Caco-2 (cell line): Measurements from ENCODE around the gene CS. TPM values are rescaled to one million over a fixed set of nuclear protein-coding genes. Genes with fewer than 3 reads are reported as not detected.
"Not testable (repeated sequence)": the region's sequence is repeated elsewhere in the genome, so short reads cannot be mapped to it uniquely, and the experiment has no call there.

Experiments used
- BruUV-seq: library from RNA; stranded (reverse); fragments of 400-500 nt; replicated peaks from 2 replicates; lab custom pipeline; 2021; lab: Mats Ljungman, UMichigan
- CTCF ChIA-PET: fragments of 300-600 bp; sonication (Branson Sonifier 250); formaldehyde crosslinking; loops from one replicate; lab custom pipeline; 2022; ENCODE audit warnings: antibody characterized with exemption; lab: Charles Lee
- POLR2A ChIA-PET: fragments of 300-600 bp; sonication (Branson Sonifier 250); formaldehyde crosslinking; loops from one replicate; lab custom pipeline; 2022; ENCODE audit warnings: antibody characterized with exemption; lab: Charles Lee
- DNase-seq, 2 experiments: peaks; one replicate each; pipeline versions ENCODE4 v3.0.0 to v3.0.0-alpha.2; 2020 to 2022
- H3K27me3 ChIP-seq: replicated peaks from 2 replicates; pipeline ENCODE4 v1.6.0; 2011; ENCODE audit warnings: low read length; ENCODE audit not compliant: control insufficient read depth, insufficient read depth
- H3K36me3 ChIP-seq: 2 replicates; pipeline ENCODE4 v1.5.1; 2011; ENCODE audit warnings: low read length; ENCODE audit not compliant: control insufficient read depth, insufficient read depth
- H3K4me1 ChIP-seq: fragments of 250-450 bp; sonication (Bioruptor Pico); 2 replicates; pipeline ENCODE4 v1.5.1; 2020; ENCODE audit warnings: mild to moderate bottlenecking
- H3K4me3 ChIP-seq: 2 replicates; pipeline ENCODE4 v1.5.1; 2011; ENCODE audit warnings: low read depth, mild to moderate bottlenecking, control low read depth, low read length
- H3K9me3 ChIP-seq: fragments of 250-450 bp; sonication (Bioruptor Pico); 2 replicates; pipeline ENCODE4 v1.5.1; 2020; ENCODE audit warnings: mild to moderate bottlenecking, moderate library complexity
- H3K27ac Mint-ChIP-seq: one replicate; pipeline ENCODE4 v1.8.0; 2022; ENCODE audit warnings: mixed read lengths; ENCODE audit not compliant: unreplicated experiment
- H3K27me3 Mint-ChIP-seq: one replicate; pipeline ENCODE4 v1.8.0; 2022; ENCODE audit warnings: mixed read lengths; ENCODE audit not compliant: insufficient read depth, unreplicated experiment
- H3K36me3 Mint-ChIP-seq: one replicate; pipeline ENCODE4 v1.8.0; 2022; ENCODE audit warnings: mild to moderate bottlenecking, mixed read lengths; ENCODE audit not compliant: insufficient read depth, unreplicated experiment
- H3K4me1 Mint-ChIP-seq: one replicate; pipeline ENCODE4 v1.8.0; 2022; ENCODE audit warnings: low read depth, mixed read lengths; ENCODE audit not compliant: unreplicated experiment
- H3K4me3 Mint-ChIP-seq: one replicate; pipeline ENCODE4 v1.8.0; 2022; ENCODE audit warnings: mild to moderate bottlenecking, moderate library complexity, mixed read lengths; ENCODE audit not compliant: unreplicated experiment
- H3K9me3 Mint-ChIP-seq: one replicate; pipeline ENCODE4 v1.8.0; 2022; ENCODE audit warnings: mixed read lengths; ENCODE audit not compliant: unreplicated experiment
- CTCF ChIP-seq, 2 experiments: fragments of 200-600 bp in 1 of 2; IDR thresholded peaks; 1 replicate in 1 of 2; 2 replicates in 1 of 2; pipeline versions ENCODE4 v1.5.1 to v1.8.0; 2011 to 2022; ENCODE audit warnings: antibody characterized with exemption in 1 of 2, control low read depth in 1 of 2, inconsistent platforms in 1 of 2, low read depth in 1 of 2, low read length in 1 of 2, mild to moderate bottlenecking in 1 of 2, moderate library complexity in 1 of 2; ENCODE audit not compliant: insufficient read depth in 1 of 2, severe bottlenecking in 1 of 2, unreplicated experiment in 1 of 2
- intact Hi-C: fragments of 100-400 bp; cut with micrococcal nuclease; formaldehyde crosslinking; loops from one replicate; pipeline ENCODE4 v1.10.0; 2022; ENCODE audit not compliant: unreplicated experiment
- total RNA-seq: library from RNA; stranded (reverse); gene quantifications from 2 replicates; pipeline ENCODE4 v1.2.3, GENCODE V29; 2022

CS gene
- total RNA-seq, 1 experiment from 2014 or later = 241 TPM

- Mint-ChIP-seq H3K9me3 (no peaks in the 10 kb centered on the region), H3K4me1 (peaks cover 6% of the 10 kb centered on the region), H3K36me3 (peaks cover 33% of the 10 kb centered on the region), H3K4me3 (peak overlapping the region; percentile 83), H3K27me3 (no peaks in the 10 kb centered on the region), H3K27ac (peak overlapping the region; percentile 61)
- Histone ChIP-seq H3K36me3 (no peaks in the 10 kb centered on the region; the same call in 1 of the 2 replicates), H3K4me3 (peak overlapping the region; percentile 65), H3K27me3 (no peaks in the 10 kb centered on the region), H3K4me1 (peaks cover 5% of the 10 kb centered on the region), H3K9me3 (no peaks in the 10 kb centered on the region)
- ChIA-PET POLR2A (interaction anchor here (1.0 to 2.0 kb wide), 4 partner anchors 24 to 294 kb away, joined by 3 to 12 read pairs (median 6); partner anchors contain the start of genes RAB5B, RNF41 and STAT2), CTCF (interaction anchor here (0.6 to 2.2 kb wide), 6 partner anchors 9 to 61 kb away, joined by 3 to 13 read pairs (median 4); partner anchors contain the start of genes ANKRD52 and RNF41)
- no peak for TF ChIP-seq CTCF (IDR thresholded peaks at IDR 0.05; ENCODE audit: insufficient read depth in 1 of 2, low read depth in 1 of 2, low read length in 1 of 2, severe bottlenecking in 1 of 2, unreplicated experiment in 1 of 2)
- BruUV-seq = no TSS peak
- intact Hi-C loops = loop anchor here (1.0 to 2.0 kb wide), 6 partner anchors 19 to 149 kb away; partner anchors contain the start of genes CS, SLC39A5 and ZC3H10
- peak in 1 of 2 experiments; percentile 30 for DNase-seq
These were observed 32.6 kb downstream of the CS start for GRCh38 chr12:56267443-56268071.

- intact Hi-C loops = loop anchor here (1.0 to 2.0 kb wide), 6 partner anchors 20 to 148 kb away; partner anchors contain the start of genes CS, SLC39A5 and ZC3H10
- peak within 1 kb of the TSS; percentile 61 for H3K27ac Mint-ChIP-seq
- BruUV-seq = TSS peak; percentile 63
- TF ChIP-seq CTCF (IDR thresholded peaks at IDR 0.05; ENCODE audit: insufficient read depth in 1 of 2, low read depth in 1 of 2, low read length in 1 of 2, severe bottlenecking in 1 of 2, unreplicated experiment in 1 of 2) = peak; percentile 39 to 74
- Histone ChIP-seq H3K9me3 (no peaks in the 10 kb centered on the region), H3K27me3 (no peaks in the 10 kb centered on the region), H3K4me3 (peak within 1 kb of the TSS; percentile 65), H3K36me3 (no peaks in the 10 kb centered on the region; the same call in 1 of the 2 replicates), H3K4me1 (peaks cover 12% of the 10 kb centered on the region)
- ChIA-PET POLR2A (interaction anchor here (0.5 to 2.0 kb wide), 9 partner anchors 19 to 293 kb away, joined by 3 to 12 read pairs (median 4); partner anchors contain the start of genes RAB5B, RNF41, SMARCC2 and STAT2), CTCF (interaction anchor here (0.6 to 2.2 kb wide), 9 partner anchors 8 to 78 kb away, joined by 3 to 13 read pairs (median 3); partner anchors contain the start of genes ANKRD52, CNPY2, RNF41 and SMARCC2)
- H3K36me3 Mint-ChIP-seq = peaks cover 30% of the 10 kb centered on the region
- H3K9me3 Mint-ChIP-seq = peaks cover 6% of the 10 kb centered on the region
- peak; percentile 90 to 92 for DNase-seq
- no peaks in the 10 kb centered on the region for H3K27me3 Mint-ChIP-seq
- peak within 1 kb of the TSS; percentile 83 for H3K4me3 Mint-ChIP-seq
- H3K4me1 Mint-ChIP-seq = peaks cover 12% of the 10 kb centered on the region
These were observed 33.3 kb downstream of the CS start, which contains the start of gene COQ10A for GRCh38 chr12:56266693-56267442. Gene COQ10A, plus strand, starts transcription at chr12:56266942. Its CDS starts 177 bp downstream, at chr12:56267119.

DNA sequence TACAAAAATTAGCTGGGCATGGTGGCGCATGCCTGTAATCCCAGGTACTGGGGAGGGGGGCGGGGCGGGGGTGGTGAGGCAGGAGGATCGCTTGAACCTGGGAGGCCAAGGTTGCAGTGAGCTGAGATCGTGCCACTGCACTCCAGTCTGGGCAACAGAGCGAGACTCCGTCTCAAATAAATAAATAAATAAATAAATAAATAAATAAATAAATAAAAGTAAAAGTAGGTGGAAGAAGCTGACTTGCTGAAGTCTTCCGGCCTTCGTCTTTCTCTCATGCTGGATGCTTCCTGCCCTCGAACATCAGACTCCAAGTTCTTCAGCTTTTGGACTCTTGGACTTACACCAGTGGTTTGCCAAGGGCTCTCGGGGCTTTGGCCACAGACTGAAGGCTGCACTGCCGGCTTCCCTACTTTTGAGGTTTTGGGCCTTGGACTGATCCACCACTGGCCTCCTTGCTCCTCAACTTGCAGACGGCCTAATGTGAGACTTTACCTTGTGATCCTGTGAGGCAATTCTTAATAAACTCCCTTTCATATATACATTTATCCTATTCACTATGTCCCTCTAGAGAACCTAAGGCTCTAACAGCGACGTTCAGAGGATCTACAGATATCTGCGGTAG lies 34.0 kb downstream of the CS start:
- BruUV-seq, H3K36me3 ChIP-seq, H3K27me3 Mint-ChIP-seq, H3K27me3 ChIP-seq, H3K9me3 Mint-ChIP-seq, H3K9me3 ChIP-seq, DNase-seq: not testable (repeated sequence)
- Mint-ChIP-seq H3K36me3 (peaks cover 30% of the 10 kb centered on the region), H3K27ac (peak overlapping the region; percentile 61), H3K4me3 (peak overlapping the region; percentile 83), H3K4me1 (peaks cover 18% of the 10 kb centered on the region)
- peak overlapping the region; percentile 65 for H3K4me3 ChIP-seq
- CTCF ChIA-PET = interaction anchor here (0.6 to 2.2 kb wide), 8 partner anchors 8 to 77 kb away, joined by 3 to 13 read pairs (median 4); partner anchors contain the start of genes ANKRD52, CNPY2, RNF41 and SMARCC2
- POLR2A ChIA-PET = interaction anchor here (0.5 to 2.0 kb wide), 8 partner anchors 19 to 102 kb away, joined by 3 to 12 read pairs (median 4); partner anchors contain the start of genes RNF41, SMARCC2 and STAT2
- peaks cover 19% of the 10 kb centered on the region for H3K4me1 ChIP-seq
- intact Hi-C loops = loop anchor here (2.0 kb wide), 5 partner anchors 21 to 147 kb away; partner anchors contain the start of genes CS, SLC39A5 and ZC3H10

- DNase-seq, H3K9me3 Mint-ChIP-seq, intact Hi-C loops, POLR2A ChIA-PET, H3K9me3 ChIP-seq, H3K4me3 ChIP-seq, H3K36me3 Mint-ChIP-seq, H3K4me3 Mint-ChIP-seq, H3K27ac Mint-ChIP-seq, BruUV-seq, H3K27me3 Mint-ChIP-seq, H3K36me3 ChIP-seq, H3K27me3 ChIP-seq: not testable (repeated sequence)
- H3K4me1 ChIP-seq = peaks cover 31% of the 10 kb centered on the region
- CTCF ChIA-PET = interaction anchor here (0.7 kb wide), 1 partner anchor 32 kb away, joined by 3 read pairs; no protein-coding TSS in a partner anchor
- H3K4me1 Mint-ChIP-seq = peaks cover 33% of the 10 kb centered on the region
These were observed 37.2 kb downstream of the CS start for GRCh38 chr12:56262955-56263354.
